Effector CD4-positive, alpha-beta T cell (primary cell): ENCODE data around the gene KRT24.

Source experiments
- DNase-seq: peaks from one replicate; pipeline ENCODE4 v3.0.0-alpha.2; 2020

The KRT24 gene

DNA sequence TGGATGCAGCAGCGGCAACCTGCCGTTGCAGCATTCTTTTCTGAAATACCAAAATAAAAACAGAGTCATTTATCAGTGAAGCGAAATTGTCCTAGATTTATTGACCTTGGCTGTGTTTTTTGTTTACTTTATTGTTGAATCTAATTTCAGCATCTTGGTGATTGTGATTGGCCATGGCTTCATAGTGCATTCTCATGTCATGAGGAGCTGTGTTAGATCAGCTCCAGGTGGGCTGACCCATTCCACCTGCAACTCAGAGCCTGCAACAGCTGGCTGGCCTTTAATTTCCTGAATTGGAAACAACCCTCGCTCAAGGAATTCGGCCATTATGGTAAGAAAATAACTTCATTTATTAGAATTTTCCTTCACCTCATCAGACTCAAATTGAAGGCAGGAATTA, 16.4 kb downstream of the KRT24 start:
- DNase-seq, result no peak

DNA sequence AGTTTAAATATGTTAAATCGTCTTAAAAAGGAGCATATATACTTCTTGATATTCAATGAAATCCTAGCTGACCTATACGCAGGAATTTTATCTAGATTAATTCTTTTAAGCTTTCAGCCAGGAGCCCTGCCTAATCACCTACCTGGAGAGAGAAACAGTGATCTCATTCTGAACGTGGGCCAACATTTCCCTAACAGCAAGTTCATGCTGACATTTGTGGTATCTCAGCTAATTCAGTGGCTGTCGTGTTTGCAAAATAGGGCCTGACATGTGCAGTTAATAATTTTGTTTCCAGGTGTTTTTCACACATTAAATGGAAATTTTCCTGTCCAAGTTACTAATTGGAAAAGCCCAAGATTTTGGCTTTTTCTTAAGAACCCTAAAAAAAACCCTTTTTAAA, 17.4 kb downstream of the KRT24 start:
- DNase-seq, result no peak

DNA sequence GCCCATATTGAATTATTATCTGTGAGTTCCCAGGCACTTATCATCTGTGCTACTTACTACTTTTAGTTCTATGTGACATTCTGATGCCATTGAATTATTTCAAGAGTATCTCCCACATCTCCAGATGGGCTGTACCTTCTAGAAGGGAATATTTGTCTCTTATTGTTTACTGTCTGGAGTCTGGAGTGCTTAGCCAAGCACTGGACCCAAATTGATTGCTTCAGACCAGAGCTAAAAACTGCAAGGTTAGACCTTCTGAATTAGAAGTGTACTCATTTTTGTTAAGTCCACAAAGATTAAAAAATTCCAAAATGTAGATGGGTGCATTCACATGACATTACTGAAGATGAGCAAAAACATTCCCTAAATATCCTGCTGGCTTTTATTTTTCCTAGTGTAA, 22.6 kb downstream of the KRT24 start:
- no peak for DNase-seq

DNA sequence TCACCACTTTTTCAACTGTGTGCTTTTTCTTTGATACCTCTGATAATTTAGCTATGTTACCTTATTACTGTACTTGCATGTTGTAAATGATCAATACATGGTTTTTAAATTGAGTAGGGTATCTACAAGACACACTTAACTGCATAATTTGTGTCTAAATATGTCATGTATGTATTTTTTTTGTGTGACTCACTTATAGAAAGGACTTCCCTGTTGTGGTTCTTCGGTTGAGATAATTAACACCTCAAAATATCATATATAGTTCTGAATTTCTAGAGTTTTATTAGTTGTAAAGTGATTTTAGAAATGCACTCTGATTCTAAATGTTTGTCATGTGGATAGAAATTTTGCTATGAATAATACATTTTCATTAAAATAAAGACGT, 24.0 kb downstream of the KRT24 start:
- no peak for DNase-seq

DNA sequence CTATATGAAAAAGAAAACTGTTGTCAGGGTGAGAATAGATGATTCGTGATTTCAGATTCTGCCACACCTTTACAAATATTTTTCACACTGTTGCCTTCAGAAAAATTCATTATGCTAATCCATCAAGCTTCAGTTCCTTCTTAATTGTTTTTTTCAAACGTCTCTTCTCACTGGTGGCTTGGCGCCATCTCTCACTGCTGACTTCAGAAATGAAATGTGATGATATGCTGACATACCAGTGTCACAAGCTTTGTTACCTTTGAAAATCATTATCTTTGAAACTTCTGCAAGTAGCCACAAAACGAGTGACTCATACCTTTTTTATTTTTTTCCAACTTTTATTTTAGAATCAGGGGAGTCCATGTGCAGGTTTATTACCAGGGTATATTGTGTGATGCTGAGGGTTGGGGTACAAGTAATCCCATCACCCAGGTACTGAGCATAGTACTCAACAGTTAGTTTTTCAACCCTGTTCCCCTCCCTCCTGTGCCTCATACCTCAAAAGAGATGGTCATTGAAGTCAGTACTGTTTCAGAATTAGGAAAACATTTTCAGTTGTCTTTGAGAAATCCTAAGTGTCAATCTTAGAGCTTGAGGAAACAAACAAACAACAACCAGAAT, 24.5 kb downstream of the KRT24 start:
- no peak for DNase-seq

DNA sequence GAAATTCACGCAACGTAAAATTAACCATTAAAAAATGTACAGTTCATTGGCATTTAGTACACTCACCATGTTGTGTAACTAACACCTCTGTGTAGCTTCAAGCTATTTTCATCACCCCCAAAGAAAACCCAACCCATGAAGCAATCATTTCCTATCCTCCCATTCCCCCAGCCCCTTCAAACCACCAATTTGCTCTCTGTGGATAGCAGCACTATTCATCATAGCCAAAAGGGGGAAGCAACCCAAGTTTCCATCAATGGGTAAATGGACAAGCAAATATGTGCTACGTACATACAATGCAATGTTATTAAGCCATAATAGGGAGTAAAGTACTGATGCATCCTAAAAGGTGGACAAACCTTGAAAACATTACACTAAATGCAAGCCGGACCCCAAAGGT, 27.6 kb downstream of the KRT24 start:
- no peak for DNase-seq

DNA sequence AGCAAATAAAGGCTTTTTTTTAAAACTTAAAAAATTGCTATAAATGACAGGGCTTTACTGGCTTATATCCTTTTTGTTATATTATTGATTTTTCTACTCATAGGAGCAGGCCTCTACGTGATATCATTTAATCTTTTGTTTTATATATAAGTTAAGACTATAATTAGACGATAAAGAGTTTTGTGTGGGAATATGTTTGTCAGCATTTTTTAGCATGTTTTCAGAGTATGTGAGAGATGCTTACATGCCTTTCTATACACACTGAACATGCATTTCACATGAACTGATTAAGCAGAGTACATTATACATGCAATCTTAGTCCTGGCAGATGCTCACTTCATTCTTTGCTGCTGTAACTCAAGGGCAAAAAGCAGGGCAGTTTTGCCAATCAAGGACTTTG, 30.9 kb downstream of the KRT24 start:
- no peak for DNase-seq

DNA sequence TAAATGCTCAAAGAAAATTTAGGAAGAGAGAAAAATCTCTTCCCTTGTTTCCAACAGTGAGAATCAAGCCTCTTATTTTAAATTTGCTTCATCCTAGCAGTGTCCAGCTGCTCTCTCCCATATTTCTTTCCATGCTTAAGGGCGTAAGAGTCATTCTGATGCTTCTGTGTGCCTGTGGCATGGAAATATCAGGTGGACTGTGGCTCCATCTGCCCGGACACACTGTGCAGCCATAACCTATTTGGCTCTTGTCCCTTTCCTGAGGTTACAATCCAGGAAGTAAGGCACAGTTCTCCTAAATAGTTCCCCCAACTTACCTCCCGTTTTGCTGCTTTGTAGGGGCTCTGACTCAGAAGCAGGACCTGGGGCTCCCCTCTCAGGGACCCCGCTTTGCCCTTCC, 32.3 kb downstream of the KRT24 start:
- DNase-seq, result no peak

DNA sequence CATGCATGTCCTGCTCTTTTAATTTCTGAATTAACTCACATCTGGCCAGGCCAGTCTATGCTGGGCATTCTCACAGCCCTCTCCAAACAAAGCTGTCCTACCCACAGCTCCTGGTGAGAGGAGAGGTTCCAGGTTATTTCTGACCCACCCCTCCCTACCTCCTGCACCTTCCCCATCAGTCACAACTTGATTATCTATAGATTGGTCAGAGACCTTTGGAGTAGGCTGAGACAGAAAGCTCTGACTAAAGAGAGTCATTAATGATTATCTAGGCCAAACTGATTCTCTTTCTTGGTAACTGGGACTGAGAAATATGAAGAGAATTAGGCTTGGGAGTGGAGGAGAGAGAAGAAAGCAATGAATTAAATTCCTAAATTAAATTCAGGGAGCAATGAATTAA, 37.2 kb downstream of the KRT24 start:
- DNase-seq, result no peak

DNA sequence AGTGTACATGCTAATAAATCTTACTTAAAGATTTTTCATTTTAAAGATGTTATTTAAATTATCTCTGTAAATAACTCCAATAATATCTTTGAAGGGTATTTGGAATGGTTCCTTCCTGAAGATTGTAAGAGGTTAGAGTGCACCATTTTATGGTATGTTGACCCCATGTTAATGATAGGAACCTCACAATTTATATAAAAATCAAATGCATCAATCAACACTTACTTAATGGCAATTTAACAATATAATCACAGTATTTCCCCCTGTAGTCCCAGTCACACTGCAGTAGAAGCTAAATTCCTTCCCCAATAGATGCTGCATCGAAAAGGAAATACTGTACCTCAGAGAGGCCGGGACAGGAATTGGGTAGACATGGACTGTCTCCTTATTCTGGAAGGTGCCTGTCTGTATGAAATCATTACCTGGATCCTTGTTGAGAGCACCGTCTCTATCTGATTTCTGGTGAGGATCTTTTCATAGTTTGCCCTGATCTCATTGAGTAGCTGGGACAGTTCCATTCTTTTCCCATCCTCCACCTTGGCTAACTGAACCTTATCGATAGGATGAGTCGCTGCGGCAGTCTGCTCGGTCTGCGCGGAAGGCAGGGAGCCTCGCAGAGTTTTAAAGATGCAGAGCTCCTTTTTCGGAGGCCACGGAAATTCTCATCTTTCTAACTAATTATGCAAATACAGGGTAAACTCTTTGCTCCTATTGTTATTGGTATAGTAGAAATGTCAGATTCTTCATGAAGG, 38.8 kb downstream of the KRT24 start, which contains the start of gene KRT222:
TSS of gene KRT222 (minus strand) at position 596 of the 752 bp plus-strand sequence. CDS start at position 518, 78 bp downstream.
- DNase-seq, result no peak

DNA sequence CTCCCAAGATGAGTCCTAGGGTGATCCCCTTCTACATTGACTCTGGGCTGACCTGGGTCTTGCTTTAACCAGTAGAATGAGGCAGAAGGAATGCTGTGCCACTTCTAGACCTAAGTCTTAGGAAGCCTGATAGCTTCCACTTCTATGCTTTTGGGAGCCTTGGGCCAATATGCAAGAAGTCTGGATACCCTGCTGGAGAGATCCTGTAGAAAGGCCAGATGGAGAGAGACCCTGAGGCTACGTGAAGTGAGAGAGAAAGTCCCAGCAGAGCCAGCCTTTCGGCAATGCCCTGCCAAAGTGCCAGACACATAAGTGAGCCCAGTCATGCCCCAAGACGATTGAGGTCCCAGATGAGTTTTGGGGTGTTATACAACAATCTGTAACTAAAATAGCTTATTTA, 40.3 kb downstream of the KRT24 start:
- DNase-seq, result no peak

DNA sequence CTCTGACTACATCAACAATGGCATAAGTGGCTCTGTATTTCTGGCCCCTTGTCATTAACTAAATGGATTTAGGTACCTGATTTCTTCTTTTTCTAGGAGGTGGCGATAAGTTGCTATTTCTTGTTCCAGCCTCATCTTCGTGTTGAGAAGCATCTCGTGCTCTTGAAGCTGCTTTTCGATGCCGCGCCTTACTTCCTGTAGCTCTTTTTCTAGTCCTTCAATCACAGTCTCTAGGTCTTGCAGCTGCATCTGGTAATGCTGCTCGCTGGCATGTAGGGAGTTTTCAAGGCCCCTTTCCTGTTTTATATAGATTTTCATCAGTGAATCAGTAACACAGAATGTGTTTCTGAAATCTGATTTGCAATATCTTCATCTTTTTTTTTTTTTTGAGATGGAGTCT, 43.6 kb downstream of the KRT24 start:
- DNase-seq, result no peak

DNA sequence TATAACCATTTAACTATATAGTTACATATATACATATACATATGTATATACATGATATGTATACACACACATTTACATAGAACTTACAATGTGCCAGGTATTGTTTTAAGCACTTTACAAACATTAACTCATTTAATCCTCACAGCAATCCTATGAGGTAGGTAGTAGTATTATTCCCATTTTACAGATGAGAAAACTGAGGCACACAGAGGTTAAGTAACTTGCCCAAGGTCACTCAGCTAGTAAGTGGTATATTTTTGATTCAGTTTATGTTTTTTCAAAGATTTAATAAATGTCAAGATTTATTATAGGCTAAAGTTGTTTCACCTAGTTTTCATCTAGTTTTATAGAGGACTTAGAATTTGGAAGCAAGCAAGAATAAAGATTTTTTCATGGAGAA, 45.2 kb downstream of the KRT24 start:
- no peak for DNase-seq

DNA sequence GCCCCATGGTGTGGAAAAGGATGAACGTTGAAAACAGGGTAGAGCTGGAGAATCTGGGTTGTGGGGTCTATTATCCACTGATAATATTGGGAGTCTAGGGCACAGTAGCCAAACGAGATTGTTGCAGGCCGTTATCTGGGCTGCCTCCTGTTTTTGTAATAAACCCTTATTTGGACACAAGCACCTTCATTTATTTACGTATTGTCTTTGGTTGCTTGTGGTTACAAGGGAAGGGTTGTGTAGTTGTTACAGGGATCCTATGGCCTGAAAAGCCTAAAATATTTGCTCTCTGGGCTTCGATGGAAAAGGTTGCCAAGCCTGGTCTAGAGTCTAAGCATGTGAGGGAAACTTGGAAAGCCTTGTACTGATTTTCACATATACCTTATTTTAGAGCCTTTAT, 51.6 kb downstream of the KRT24 start:
- DNase-seq, result no peak

DNA sequence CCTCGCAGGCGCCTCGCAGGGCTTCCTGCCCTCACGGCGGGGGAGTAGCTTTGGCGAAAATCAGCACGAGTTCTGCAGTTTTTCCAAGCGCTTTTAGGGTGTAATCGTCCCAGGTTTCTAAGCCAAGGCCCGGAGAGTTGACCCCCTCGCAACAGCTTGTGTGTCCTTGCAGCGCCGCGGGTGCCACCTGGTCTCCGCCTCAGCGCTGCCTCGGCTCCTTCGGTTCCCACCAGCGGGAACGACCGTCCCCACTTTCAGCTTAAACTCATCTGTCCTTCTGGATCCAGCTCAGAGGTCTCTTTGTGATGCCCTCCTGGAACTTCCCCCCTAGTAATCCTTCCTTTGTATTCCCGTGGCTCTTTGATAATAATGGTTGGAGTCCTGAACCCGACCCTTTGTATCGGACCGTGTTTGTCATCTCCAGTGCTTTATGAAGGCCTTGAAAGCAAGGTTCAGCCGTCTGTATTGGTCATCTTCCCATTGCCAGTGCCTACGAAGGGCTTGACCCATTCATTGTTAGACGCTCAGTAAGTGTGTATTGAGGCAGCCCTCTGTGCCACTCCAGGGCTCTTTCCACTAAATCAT, 55.1 kb downstream of the KRT24 start:
- no peak for DNase-seq
